Activated CD8-positive, alpha-beta T cell treated with anti-CD3 and anti-CD28 coated beads for 36 hours (primary cell): Measurements from ENCODE around the gene LRP1B. TPM values are rescaled to one million over a fixed set of nuclear protein-coding genes. Genes with fewer than 3 reads are reported as not detected.

Experiments used
- ATAC-seq: fragments of 200-7000 bp; cut with Tn5 transposase; one replicate; pipeline ENCODE4 v1.10.0; 2021; ENCODE audit warnings: mild to moderate bottlenecking, moderate library complexity
- CTCF ChIA-PET: fragments of 350-600 bp; sonication (Branson Sonifier 250); formaldehyde crosslinking; loops from one replicate; lab custom pipeline; 2021; ENCODE audit warnings: antibody characterized with exemption; lab: Charles Lee
- POLR2A ChIA-PET: fragments of 350-600 bp; sonication (Branson Sonifier 250); formaldehyde crosslinking; loops from one replicate; lab custom pipeline; 2021; ENCODE audit warnings: antibody characterized with exemption; lab: Charles Lee
- DNase-seq: peaks from one replicate; pipeline ENCODE4 v3.0.0-alpha.2; 2020
- H3K27ac Mint-ChIP-seq: one replicate; pipeline ENCODE4 v1.8.0; 2021; ENCODE audit warnings: mild to moderate bottlenecking, mixed read lengths
- H3K27me3 Mint-ChIP-seq: one replicate; pipeline ENCODE4 v1.8.0; 2021; ENCODE audit warnings: mixed read lengths
- H3K36me3 Mint-ChIP-seq: one replicate; pipeline ENCODE4 v1.8.0; 2021; ENCODE audit warnings: low read depth, mixed read lengths
- H3K4me1 Mint-ChIP-seq: one replicate; pipeline ENCODE4 v1.8.0; 2021; ENCODE audit warnings: low read depth, mixed read lengths
- H3K4me3 Mint-ChIP-seq: one replicate; pipeline ENCODE4 v1.8.0; 2021; ENCODE audit warnings: mild to moderate bottlenecking, moderate library complexity, mixed read lengths
- H3K9me3 Mint-ChIP-seq: one replicate; pipeline ENCODE4 v1.8.0; 2021; ENCODE audit warnings: mixed read lengths
- CTCF ChIP-seq: fragments of 200-600 bp; IDR thresholded peaks from one replicate; pipeline ENCODE4 v1.8.0; 2022; ENCODE audit warnings: antibody characterized with exemption, mild to moderate bottlenecking
- intact Hi-C: fragments of 100-400 bp; cut with micrococcal nuclease; formaldehyde crosslinking; loops from one replicate; pipeline ENCODE4 v1.10.0; 2022
- total RNA-seq, 2 experiments: library from RNA; stranded (reverse); gene quantifications; one replicate each; pipeline ENCODE4 v1.2.3, GENCODE V29; 2021

LRP1B gene
- total RNA-seq, 2 experiments from 2014 or later: not detected

GRCh38 chr2:140869925-140870324 is 1260.9 kb downstream of the LRP1B start:
- POLR2A ChIA-PET: no interaction called here
- no peaks in the 10 kb centered on the region for H3K4me1 Mint-ChIP-seq
- CTCF ChIA-PET: no interaction called here
- H3K9me3 Mint-ChIP-seq: peaks cover 6% of the 10 kb centered on the region
- ATAC-seq: no peak
- H3K27me3 Mint-ChIP-seq: no peaks in the 10 kb centered on the region
- no peak overlapping the region for H3K27ac Mint-ChIP-seq
- DNase-seq: no peak
- no peaks in the 10 kb centered on the region for H3K36me3 Mint-ChIP-seq
- intact Hi-C loops: no loop called here
- H3K4me3 Mint-ChIP-seq: no peak overlapping the region
- TF ChIP-seq CTCF: no peak

GRCh38 chr2:140869107-140869506 is 1261.7 kb downstream of the LRP1B start:
- no peaks in the 10 kb centered on the region for H3K4me1 Mint-ChIP-seq
- ChIA-PET CTCF (no interaction called here), POLR2A (no interaction called here)
- no peaks in the 10 kb centered on the region for H3K27me3 Mint-ChIP-seq
- peaks cover 4% of the 10 kb centered on the region for H3K9me3 Mint-ChIP-seq
- DNase-seq (no peak), ATAC-seq (no peak)
- intact Hi-C loops: no loop called here
- no peaks in the 10 kb centered on the region for H3K36me3 Mint-ChIP-seq
- no peak overlapping the region for H3K27ac Mint-ChIP-seq
- TF ChIP-seq CTCF: no peak
- H3K4me3 Mint-ChIP-seq: no peak overlapping the region

DNA sequence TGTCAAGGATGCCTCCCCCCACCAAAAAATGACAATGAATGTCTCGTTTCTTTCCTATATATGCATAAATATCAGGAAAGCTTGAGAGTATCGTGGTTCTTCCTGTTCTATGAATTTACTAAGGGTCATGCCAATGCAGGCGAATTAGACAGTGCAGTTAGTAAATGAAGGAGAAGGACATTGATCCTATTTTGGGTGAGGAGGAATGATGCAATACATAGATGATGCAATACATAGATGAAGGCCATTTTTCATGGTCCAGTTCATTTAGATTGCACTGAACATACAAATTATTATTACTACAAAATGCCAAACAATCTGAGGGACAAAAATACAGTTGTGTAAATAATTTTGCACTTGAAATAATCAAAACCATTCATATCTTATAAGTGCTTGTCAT is 1265.0 kb downstream of the LRP1B start:
- DNase-seq: no peak
- no peak for ATAC-seq
- Mint-ChIP-seq H3K9me3 (peaks cover 10% of the 10 kb centered on the region), H3K27ac (no peak overlapping the region), H3K4me3 (no peak overlapping the region), H3K27me3 (no peaks in the 10 kb centered on the region), H3K4me1 (no peaks in the 10 kb centered on the region), H3K36me3 (no peaks in the 10 kb centered on the region)
- ChIA-PET POLR2A (no interaction called here), CTCF (no interaction called here)
- intact Hi-C loops: no loop called here
- no peak for TF ChIP-seq CTCF

DNA sequence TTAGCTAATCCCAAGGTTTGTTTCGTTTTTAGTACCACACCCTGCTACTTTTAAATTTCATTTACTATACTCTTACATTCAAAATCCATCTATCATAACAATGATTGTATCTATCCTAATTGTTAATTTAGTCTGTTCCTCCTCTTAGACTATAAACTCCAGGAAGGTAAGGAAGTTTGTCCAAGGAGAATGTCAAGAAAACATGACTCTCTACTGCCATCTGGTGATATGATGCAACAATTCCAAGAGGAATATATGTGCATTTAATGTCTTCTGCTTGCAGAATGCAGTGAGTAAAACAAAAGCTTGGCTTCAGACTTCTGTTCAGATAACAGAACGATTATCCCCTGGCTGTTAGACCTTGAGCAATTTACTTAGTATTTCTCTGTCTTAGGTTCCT is 1267.1 kb downstream of the LRP1B start:
- CTCF ChIA-PET: interaction anchor here (0.7 to 1.1 kb wide), 2 partner anchors 37 to 277 kb away, joined by 3 read pairs; no protein-coding TSS in a partner anchor
- no peaks in the 10 kb centered on the region for H3K4me1 Mint-ChIP-seq

DNA sequence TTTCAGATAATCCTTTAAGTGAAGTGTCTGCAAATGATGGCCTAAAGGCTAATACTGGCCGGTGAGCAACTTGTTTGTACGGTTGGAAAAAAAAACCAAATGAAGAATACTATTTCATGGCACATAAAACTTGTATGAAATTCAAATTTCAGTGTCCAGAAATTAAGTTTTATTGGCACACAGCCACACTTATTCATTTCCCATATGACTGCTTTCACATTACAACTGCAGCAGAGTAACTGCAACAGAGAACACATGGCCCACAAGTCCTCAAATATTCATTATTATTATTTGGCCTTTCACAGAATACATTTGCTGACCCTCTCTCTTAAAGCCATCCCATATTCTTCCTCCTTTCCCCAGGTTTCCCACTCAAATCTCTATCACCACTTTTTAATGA is 1268.6 kb downstream of the LRP1B start:
- Mint-ChIP-seq H3K27me3 (no peaks in the 10 kb centered on the region), H3K9me3 (peaks cover 8% of the 10 kb centered on the region), H3K4me1 (no peaks in the 10 kb centered on the region), H3K4me3 (no peak overlapping the region), H3K36me3 (no peaks in the 10 kb centered on the region), H3K27ac (no peak overlapping the region)
- no peak for ATAC-seq
- intact Hi-C loops: no loop called here
- no peak for DNase-seq
- TF ChIP-seq CTCF: no peak
- ChIA-PET POLR2A (no interaction called here), CTCF (no interaction called here)

More for the DNA sequence above, 1267.1 kb downstream of the LRP1B start:
- DNase-seq (no peak), ATAC-seq (no peak)
- POLR2A ChIA-PET: no interaction called here
- Mint-ChIP-seq H3K4me3 (no peak overlapping the region), H3K36me3 (no peaks in the 10 kb centered on the region), H3K27ac (no peak overlapping the region), H3K27me3 (no peaks in the 10 kb centered on the region), H3K9me3 (peaks cover 8% of the 10 kb centered on the region)
- intact Hi-C loops: no loop called here
- peak; percentile 44 for TF ChIP-seq CTCF
